Retinal pigment epithelial cell (primary cell): ENCODE results near the gene MRAP.

Experiments
- DNase-seq: peaks from one replicate; pipeline ENCODE4 v3.0.0-alpha.2; 2010; ENCODE audit warnings: low read depth
- H3K4me3 ChIP-seq: 2 replicates; pipeline ENCODE4 v1.5.1; 2011; ENCODE audit warnings: mild to moderate bottlenecking, low read length, control low read depth, moderate library complexity
- TF ChIP-seq, protein P1 (sequence below): conservative IDR thresholded peaks from 2 replicates; pipeline ENCODE4 v1.5.1; 2011; ENCODE audit warnings: low read depth, low read length, control low read depth, inconsistent platforms

Gene MRAP

DNA sequence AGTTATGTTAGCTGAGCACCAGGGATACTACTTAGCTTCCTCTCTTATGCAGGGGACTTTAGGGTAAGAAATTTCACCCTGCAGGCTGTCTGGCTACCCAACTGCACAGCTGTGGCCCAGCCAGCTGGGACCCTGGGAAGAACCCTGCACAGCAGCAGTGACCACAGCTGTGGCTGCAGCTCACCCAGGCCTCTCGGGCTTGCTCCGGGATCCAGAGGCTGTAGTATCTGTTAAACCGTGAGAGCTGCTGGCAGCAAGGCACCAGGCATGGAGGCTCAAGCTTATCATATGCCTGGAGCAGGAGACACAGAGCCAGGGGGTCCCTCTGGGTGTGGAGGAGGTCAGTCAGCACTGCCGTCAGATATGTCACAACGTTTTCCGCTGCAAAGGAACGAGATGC is 53.9 kb downstream of the MRAP start:
- H3K4me3 ChIP-seq, result no peak overlapping the region
- TF ChIP-seq, protein P1, sequence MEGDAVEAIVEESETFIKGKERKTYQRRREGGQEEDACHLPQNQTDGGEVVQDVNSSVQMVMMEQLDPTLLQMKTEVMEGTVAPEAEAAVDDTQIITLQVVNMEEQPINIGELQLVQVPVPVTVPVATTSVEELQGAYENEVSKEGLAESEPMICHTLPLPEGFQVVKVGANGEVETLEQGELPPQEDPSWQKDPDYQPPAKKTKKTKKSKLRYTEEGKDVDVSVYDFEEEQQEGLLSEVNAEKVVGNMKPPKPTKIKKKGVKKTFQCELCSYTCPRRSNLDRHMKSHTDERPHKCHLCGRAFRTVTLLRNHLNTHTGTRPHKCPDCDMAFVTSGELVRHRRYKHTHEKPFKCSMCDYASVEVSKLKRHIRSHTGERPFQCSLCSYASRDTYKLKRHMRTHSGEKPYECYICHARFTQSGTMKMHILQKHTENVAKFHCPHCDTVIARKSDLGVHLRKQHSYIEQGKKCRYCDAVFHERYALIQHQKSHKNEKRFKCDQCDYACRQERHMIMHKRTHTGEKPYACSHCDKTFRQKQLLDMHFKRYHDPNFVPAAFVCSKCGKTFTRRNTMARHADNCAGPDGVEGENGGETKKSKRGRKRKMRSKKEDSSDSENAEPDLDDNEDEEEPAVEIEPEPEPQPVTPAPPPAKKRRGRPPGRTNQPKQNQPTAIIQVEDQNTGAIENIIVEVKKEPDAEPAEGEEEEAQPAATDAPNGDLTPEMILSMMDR, result no peak
- no peak for DNase-seq

DNA sequence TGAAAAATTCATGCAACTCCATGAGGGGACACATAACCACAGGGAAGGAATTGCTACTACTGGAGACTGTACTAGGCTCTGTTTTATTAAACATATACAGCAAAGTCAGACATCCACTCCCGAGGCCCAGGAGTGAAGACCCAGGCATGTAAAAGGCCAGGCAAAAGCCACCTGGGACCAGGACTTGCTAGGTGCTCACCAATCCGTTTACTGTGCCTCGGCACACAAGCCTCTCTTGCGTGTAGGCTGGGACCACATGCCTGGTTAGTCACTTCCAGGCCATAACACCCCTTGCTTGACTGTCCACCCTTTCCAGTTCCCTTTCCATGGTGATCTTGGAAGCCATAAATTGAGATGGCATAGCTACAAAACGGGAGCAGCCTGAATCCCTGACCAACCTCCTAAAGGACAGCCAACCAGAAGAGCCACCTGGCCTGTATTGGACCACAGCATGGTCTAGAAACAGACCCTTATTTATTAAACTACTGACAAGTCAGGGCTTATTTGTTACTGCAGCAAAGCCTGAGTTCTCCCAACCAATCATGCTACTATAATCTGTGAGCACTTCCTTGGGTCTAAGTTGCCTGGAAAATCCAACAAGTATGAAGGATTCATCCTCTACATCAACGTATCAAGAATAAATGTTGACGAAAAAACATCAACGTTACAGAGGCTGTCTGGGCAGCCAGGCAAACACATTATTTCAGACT is 54.5 kb downstream of the MRAP start:
- no peak for DNase-seq
- no peak overlapping the region for H3K4me3 ChIP-seq
- TF ChIP-seq, protein P1, result no peak

DNA sequence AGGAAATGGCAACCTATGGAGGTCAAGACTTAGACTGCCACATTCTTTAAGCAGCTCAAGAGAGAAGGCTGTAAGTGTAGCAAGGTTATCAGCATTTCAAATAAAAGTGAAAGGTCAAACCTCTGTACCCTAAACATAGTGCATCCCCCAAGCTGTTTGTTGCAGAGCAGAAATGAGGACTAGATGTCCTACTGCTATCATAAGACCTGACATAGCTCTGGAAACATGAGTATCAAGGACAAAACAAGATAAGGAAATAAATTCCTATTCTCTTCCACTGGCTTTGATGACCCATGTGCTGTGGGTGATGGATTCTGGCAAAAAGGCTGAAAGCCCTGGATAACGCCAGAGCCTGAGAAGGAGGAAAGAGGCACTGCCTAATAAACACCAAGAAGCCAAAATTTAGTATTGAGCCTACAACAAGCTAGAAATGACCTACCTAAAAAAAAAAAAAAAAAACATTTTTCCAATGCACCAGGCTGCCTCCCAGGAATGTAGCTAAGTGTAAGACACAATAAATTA is 58.3 kb downstream of the MRAP start:
- TF ChIP-seq, protein P1, result no peak
- no peak overlapping the region for H3K4me3 ChIP-seq
- DNase-seq, result no peak

DNA sequence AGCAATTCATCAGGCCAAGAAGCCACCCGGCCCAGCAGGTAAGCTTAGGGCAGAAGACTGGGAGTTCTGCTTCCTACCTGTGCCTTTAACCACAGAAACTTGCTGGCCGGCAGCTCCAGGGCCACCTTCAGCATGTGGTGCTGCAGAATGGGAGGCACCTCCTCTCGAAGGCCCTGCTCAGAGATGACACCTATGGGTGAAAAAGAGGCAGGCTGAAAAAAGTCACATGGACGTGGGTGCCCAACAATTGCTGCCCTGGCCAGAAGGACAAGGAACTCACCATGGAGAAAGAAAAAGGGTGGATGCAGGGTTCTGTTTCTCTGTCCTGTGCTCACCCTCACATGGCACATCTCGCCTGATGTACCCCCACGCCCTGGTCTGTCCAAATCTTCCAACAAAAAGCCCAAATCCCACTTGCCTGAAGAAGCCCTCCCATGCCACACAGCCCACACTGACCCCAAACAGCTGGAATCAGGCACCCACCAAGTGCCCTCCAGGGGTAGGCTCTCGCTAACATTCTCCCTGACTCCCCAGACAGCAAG is 61.1 kb downstream of the MRAP start:
- no peak overlapping the region for H3K4me3 ChIP-seq
- TF ChIP-seq, protein P1, result peak; percentile 42
- no peak for DNase-seq

DNA sequence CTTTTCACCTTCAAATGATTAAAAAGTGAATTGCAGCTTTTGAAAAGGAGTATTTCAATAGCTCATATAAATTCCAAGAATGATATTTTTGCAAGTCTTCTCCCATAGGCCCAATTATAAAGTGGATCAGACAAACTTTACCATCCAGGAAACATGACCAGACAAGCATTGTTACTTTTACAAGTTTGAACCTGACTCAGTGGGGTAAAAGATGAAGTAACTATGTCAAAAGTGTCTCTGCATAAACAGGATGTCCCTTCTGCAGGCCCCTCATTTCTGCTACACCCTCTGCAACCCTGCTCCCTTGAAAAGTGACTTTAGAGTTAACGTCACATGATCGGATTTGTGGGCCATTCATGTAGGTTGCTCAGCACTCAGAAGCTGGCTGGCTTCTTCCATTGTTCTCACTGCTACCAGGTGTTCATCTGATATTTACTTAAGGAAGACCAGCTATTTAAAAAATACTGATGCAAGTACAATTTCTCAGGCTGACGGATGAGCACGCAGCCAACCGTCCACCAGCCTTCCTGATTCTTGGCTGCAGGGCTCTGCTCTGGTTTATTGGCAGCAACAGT is 61.8 kb downstream of the MRAP start:
- no peak overlapping the region for H3K4me3 ChIP-seq
- TF ChIP-seq, protein P1, result no peak
- no peak for DNase-seq
